Endothelial cell of umbilical vein (primary cell): ENCODE results near the gene SPARC.

Experiments used
- CTCF ChIP-seq, 2 donors: IDR thresholded peaks; 1 replicate in 1 of 2; 2 replicates in 1 of 2; pipeline ENCODE4 v1.5.1; 2011; ENCODE audit warnings: low read length in 2 of 2, mild to moderate bottlenecking in 2 of 2, moderate library complexity in 2 of 2, control low read depth in 1 of 2, inconsistent platforms in 1 of 2, low read depth in 1 of 2; ENCODE audit not compliant: insufficient read depth in 1 of 2; ENCODE audit errors: extremely low read depth in 1 of 2
- EZH2 ChIP-seq: IDR thresholded peaks from 2 replicates; pipeline ENCODE4 v1.6.1; 2012; ENCODE audit warnings: borderline replicate concordance, low read depth, mild to moderate bottlenecking, moderate library complexity, low read length, inconsistent platforms; ENCODE audit not compliant: severe bottlenecking
- FOS ChIP-seq: IDR thresholded peaks from 2 replicates; pipeline ENCODE4 v1.6.1; 2011; ENCODE audit warnings: mild to moderate bottlenecking, low read length, moderate library complexity, borderline replicate concordance; ENCODE audit not compliant: insufficient read depth
- GATA2 ChIP-seq: IDR thresholded peaks from 2 replicates; pipeline ENCODE4 v1.7.0; 2011; ENCODE audit warnings: low read depth, mild to moderate bottlenecking, moderate library complexity, mixed read lengths, low read length; ENCODE audit not compliant: insufficient read length, insufficient read depth
- JUN ChIP-seq: IDR thresholded peaks from 2 replicates; pipeline ENCODE4 v1.6.1; 2011; ENCODE audit warnings: borderline replicate concordance, low read depth; ENCODE audit not compliant: insufficient read length, insufficient read depth
- MAX ChIP-seq: IDR thresholded peaks from 2 replicates; pipeline ENCODE4 v1.6.1; 2011; ENCODE audit not compliant: insufficient read depth, insufficient read length
- MYC ChIP-seq: IDR thresholded peaks from one replicate; pipeline ENCODE4 v1.6.1; 2011; ENCODE audit warnings: mild to moderate bottlenecking, low read depth, low read length
- POLR2A ChIP-seq: IDR thresholded peaks from 2 replicates; pipeline ENCODE4 v1.6.1; 2012; ENCODE audit warnings: low read depth, mild to moderate bottlenecking, control low read depth, low read length
- POLR2AphosphoS5 ChIP-seq: IDR thresholded peaks from 2 replicates; pipeline ENCODE4 v1.6.1; 2012; ENCODE audit warnings: low read depth, mild to moderate bottlenecking, control low read depth, low read length, moderate library complexity; ENCODE audit not compliant: insufficient read depth

GRCh38 chr5:151709109-151709735 lies 22.5 kb upstream of the SPARC start:
- TF ChIP-seq POLR2A: no peak
- no peak for TF ChIP-seq POLR2AphosphoS5
- TF ChIP-seq CTCF (IDR thresholded peaks at IDR 0.05; ENCODE audit: extremely low read depth in 1 of 2, insufficient read depth in 1 of 2, low read depth in 1 of 2, low read length in 2 of 2): no peak
- no peak for TF ChIP-seq EZH2
- TF ChIP-seq JUN: no peak
- TF ChIP-seq MAX: no peak
- no peak for TF ChIP-seq GATA2
- TF ChIP-seq MYC: no peak
- TF ChIP-seq FOS: no peak
